BE2C (cell line): ENCODE measurements around the gene ZNRF3.

Experiments used
- DNase-seq: peaks from one replicate; pipeline ENCODE4 v3.0.0-alpha.2; 2020
- H3K27me3 ChIP-seq: fragments of 250-450 bp; sonication (Bioruptor Pico); 2 replicates; pipeline ENCODE4 v1.5.1; 2020; ENCODE audit warnings: mild to moderate bottlenecking
- H3K36me3 ChIP-seq: fragments of 250-450 bp; sonication (Bioruptor Pico); 2 replicates; pipeline ENCODE4 v1.5.1; 2020; ENCODE audit warnings: mild to moderate bottlenecking
- H3K4me1 ChIP-seq: fragments of 250-450 bp; sonication (Bioruptor Pico); 2 replicates; pipeline ENCODE4 v1.5.1; 2020
- H3K4me3 ChIP-seq: 2 replicates; pipeline ENCODE4 v1.5.1; 2011; ENCODE audit warnings: low read depth, low read length
- H3K9me3 ChIP-seq: fragments of 250-450 bp; sonication (Bioruptor Pico); 2 replicates; pipeline ENCODE4 v1.5.1; 2020
- CTCF ChIP-seq: IDR thresholded peaks from 2 replicates; pipeline ENCODE4 v1.5.1; 2012; ENCODE audit warnings: mild to moderate bottlenecking, low read depth, low read length

The ZNRF3 gene

DNA sequence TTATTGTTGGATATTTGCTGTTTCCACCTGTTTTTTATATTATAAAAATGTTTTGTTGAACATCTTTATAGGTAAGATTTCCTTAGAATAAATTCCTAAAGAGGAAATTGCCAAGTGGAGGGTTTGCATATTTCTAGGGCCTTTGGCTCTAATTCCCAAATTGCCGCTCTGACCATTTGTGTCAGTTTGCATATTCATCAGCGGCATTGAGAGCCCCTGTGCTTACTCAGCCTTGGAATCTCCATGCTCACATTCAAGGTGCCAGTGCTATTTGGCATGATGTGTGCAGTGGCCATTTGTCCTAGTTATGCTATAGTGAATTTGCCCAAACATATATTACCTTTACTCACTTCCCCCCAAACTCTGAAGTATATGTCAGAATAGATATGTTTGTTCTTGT lies 214.9 kb downstream of the ZNRF3 start:
- H3K4me3 ChIP-seq = no peak overlapping the region
- no peaks in the 10 kb centered on the region for H3K27me3 ChIP-seq
- no peaks in the 10 kb centered on the region for H3K9me3 ChIP-seq
- DNase-seq = no peak
- H3K36me3 ChIP-seq = no peaks in the 10 kb centered on the region
- no peaks in the 10 kb centered on the region for H3K4me1 ChIP-seq
- no peak for TF ChIP-seq CTCF

- no peak for DNase-seq
- Histone ChIP-seq H3K27me3 (no peaks in the 10 kb centered on the region), H3K9me3 (no peaks in the 10 kb centered on the region), H3K4me3 (no peak overlapping the region), H3K4me1 (peaks cover 3% of the 10 kb centered on the region; the same call in 1 of the 2 replicates), H3K36me3 (no peaks in the 10 kb centered on the region)
- TF ChIP-seq CTCF = no peak
These were observed 218.9 kb downstream of the ZNRF3 start for GRCh38 chr22:29102300-29102699.

GRCh38 chr22:29103121-29103520 lies 219.7 kb downstream of the ZNRF3 start:
- TF ChIP-seq CTCF = no peak
- H3K9me3 ChIP-seq = no peaks in the 10 kb centered on the region
- no peak for DNase-seq
- H3K4me3 ChIP-seq = no peak overlapping the region
- peaks cover 3% of the 10 kb centered on the region; the same call in 1 of the 2 replicates for H3K4me1 ChIP-seq
- H3K27me3 ChIP-seq = no peaks in the 10 kb centered on the region
- no peaks in the 10 kb centered on the region for H3K36me3 ChIP-seq

DNA sequence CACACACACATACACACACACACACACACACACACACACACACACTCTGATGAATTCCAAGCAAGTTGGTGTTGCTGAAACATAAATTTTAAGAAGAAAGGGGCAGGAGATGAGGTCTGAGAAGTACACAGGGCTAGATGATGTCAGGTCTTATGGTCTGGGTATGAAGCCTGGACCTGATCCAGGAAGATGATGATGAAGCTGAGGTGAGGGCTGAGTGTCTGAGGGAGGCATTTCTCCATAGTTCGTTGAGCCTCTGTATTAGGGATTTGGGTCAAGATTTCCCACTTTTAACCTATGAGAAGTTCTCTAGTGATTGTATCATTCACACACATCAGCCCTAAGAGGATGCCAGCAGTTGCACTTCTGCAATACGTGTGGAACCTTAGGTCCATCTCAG lies 222.1 kb downstream of the ZNRF3 start:
- no peaks in the 10 kb centered on the region for H3K36me3 ChIP-seq
- peaks cover 8% of the 10 kb centered on the region; the same call in 1 of the 2 replicates for H3K4me1 ChIP-seq
- H3K9me3 ChIP-seq = no peaks in the 10 kb centered on the region
- H3K27me3 ChIP-seq = no peaks in the 10 kb centered on the region
- no peak for DNase-seq
- no peak overlapping the region for H3K4me3 ChIP-seq
- TF ChIP-seq CTCF = no peak

DNA sequence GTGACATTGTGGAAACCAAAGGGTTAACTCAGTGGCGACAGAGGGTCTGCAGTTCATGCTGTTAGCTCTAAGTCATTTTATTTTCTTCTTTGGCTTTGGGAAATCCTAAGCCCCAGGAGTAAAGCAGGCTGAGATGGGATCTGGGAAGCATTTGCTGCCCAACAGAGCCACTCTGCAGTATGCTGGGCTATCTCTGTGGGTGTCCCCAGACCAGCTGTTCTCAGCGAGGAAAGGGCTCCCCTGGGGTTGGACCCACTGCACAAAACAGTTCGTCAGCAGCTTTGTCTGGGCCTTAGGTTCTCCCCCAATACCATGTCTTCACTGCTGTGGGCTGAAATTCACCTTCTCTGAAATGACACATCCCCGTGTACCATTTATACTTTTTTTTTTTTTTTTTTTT lies 223.5 kb downstream of the ZNRF3 start:
- Histone ChIP-seq H3K36me3 (no peaks in the 10 kb centered on the region), H3K9me3 (no peaks in the 10 kb centered on the region), H3K27me3 (no peaks in the 10 kb centered on the region), H3K4me1 (peaks cover 8% of the 10 kb centered on the region; the same call in 1 of the 2 replicates), H3K4me3 (no peak overlapping the region)
- TF ChIP-seq CTCF = no peak
- no peak for DNase-seq
